OCI-LY7 (cell line): ENCODE data around the gene SPATA2.
"Not testable (repeated sequence)": the region's sequence is repeated elsewhere in the genome, so short reads cannot be mapped to it uniquely, and the experiment has no call there.

Experiments used
- EZH2phosphoT487 ChIP-seq: fragments of 200-600 bp; sonication (generic); IDR thresholded peaks from 2 replicates; pipeline ENCODE4 v1.6.1; 2018; ENCODE audit warnings: low read depth, borderline replicate concordance, mild to moderate bottlenecking, mixed run types, antibody characterized with exemption, low read length, moderate library complexity, mixed read lengths
- TF ChIP-seq, protein P1 (sequence below): fragments of 200-600 bp; sonication (generic); conservative IDR thresholded peaks from 2 replicates; pipeline ENCODE4 v1.5.1; 2014; ENCODE audit warnings: mild to moderate bottlenecking, antibody characterized with exemption, low read length, moderate library complexity, mixed read lengths

DNA sequence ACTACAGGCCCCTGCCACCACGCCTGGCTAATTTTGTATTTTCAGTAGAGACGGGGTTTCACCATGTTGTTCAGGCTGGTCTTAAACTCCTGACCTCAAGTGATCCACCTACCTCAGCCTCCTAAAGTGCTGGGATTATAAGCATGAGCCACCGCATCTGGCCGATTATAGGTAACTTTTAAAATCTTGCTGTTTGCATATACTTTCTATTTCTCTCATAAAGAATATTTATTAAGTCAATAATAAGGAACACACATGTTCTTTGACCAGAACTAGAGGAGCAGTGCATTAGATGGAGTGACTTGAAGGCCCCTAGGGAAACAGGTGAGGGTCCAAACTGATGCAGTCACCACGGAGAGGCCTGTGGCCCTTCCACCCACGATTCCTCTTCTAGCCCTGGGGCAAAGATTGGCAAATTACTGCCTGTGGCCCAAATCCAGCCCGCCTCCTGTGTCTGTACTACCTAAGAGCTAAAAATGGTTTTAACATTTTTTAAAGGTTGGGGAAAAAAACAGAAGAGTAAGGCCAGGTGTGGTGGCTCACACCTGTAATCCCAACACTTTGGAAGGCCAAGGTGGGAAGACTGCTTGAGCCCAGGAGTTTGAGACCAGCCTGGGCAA is 19.7 kb downstream of the SPATA2 start:
- TF ChIP-seq, protein P1, sequence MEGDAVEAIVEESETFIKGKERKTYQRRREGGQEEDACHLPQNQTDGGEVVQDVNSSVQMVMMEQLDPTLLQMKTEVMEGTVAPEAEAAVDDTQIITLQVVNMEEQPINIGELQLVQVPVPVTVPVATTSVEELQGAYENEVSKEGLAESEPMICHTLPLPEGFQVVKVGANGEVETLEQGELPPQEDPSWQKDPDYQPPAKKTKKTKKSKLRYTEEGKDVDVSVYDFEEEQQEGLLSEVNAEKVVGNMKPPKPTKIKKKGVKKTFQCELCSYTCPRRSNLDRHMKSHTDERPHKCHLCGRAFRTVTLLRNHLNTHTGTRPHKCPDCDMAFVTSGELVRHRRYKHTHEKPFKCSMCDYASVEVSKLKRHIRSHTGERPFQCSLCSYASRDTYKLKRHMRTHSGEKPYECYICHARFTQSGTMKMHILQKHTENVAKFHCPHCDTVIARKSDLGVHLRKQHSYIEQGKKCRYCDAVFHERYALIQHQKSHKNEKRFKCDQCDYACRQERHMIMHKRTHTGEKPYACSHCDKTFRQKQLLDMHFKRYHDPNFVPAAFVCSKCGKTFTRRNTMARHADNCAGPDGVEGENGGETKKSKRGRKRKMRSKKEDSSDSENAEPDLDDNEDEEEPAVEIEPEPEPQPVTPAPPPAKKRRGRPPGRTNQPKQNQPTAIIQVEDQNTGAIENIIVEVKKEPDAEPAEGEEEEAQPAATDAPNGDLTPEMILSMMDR = not testable (repeated sequence)
- TF ChIP-seq EZH2phosphoT487 = not testable (repeated sequence)
